ENCODE data around the gene UBAP1L. TPM values are rescaled to one million over a fixed set of nuclear protein-coding genes. Genes with fewer than 3 reads are reported as not detected.
A peak's percentile ranks its signal among the peaks of the same experiment; 100 is the strongest.
"Not testable (repeated sequence)": the region's sequence is repeated elsewhere in the genome, so short reads cannot be mapped to it uniquely, and the experiment has no call there.

The UBAP1L gene
- total RNA-seq, 1 donor from 2014 or later: 0.77 TPM

DNA sequence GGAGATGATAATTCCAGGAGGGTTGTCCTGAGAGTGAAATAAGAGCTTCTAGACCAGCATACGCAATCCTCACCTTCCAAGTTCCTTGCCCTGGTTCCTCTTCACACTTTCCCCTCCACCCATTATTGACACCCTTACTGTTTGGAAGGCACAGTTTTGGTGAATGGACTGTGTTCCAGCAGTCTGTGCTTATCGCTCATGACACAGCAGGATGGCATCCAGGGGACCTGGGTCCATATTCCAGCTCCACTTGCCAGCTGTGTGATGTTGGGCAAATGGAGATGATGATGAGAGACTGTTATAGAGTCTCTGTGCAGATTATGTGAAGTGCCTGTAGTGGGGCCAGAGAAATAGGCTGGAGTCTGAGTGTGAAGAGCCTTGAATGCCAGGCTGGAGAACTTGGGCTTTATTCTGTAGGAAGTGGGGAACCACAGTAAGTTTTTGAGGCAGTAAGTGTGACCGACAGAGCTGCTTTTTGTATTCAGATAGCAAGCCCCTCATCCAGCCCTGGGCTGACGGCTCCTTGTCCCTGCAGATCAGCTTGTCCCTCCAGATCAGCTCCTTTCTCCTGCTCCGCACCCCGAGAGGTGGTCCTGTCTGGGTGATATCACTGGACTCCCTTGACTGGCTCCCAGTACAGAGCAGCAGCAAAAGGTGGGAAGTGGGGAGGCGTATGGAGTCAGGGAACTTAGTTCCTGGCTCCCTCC lies 30.3 kb downstream of the UBAP1L start:
- no peak for DNase-seq (ENCODE audit: low read depth in 2 of 2)

DNA sequence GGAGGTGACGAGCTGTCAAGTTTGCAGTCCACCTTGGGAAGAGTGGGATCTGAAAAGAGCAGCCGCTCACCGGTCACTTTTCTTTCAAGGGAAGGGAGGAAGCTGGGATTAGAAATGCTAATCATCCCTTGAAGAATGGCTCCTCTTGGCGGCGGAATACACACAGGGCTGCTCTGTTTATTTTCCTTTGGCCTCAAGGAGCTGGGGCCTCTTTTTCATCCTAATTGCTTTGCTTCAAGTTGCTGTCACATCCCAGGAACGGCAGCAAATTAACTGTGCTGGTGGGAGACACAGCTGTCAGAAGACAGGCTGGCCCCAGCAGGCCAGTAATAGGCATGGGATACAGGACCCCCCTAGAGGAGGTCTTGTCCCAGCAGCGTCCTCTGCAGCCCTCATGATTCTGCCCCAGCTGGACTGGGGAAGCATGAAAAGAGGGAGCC lies 31.7 kb downstream of the UBAP1L start:
- no peak for DNase-seq (ENCODE audit: low read depth in 2 of 2)

DNA sequence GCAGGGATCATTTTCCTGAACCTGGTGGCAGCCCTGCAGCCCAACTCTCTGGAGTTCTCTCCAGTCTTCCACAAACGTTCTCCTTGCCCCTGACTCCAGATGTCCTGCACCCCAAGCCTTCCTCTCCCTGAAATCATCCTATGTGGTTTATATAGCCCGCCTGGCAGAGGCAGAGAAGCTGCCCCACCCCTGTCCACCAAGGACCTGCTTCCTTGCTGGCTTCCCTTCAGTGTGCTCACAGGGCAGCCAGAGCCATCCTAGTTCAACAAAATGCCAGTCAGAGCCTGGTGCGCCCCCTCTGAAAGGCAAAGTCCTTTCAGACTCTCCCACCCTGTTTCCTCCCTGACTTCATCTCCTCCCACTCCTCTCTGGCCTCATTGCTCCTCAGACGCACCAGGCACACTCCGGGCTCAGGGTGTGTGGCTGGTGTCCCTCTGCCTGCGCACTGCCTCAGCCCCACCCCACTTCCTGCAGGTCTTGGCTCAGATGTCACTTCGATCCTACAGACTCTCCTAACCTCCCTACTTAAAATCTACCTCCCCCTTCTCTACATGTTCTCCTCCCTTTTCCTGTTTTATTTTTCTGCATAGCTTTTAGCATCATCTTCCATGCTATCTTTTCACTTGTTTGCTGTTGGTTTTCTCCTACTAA lies 32.6 kb downstream of the UBAP1L start:
- no peak for DNase-seq (ENCODE audit: low read depth in 2 of 2)

DNA sequence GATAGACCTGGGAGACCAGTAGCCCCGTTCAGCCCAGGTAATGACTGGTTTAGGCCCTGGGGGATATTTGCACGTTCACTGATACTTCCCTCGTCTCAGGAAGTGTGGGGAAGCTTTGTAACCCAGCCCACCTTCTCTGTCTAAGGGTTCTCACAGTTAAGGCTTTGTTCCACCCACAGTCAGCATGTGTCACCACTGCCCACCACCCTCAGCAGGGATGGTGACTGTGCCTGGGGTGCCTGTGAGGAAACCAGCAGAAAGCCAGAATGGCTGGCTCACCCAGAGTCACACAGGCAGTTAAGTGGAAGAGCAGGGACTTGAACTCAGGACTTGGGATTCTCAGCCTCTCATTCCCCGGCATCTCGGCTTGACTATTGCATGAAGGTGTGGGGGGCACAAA lies 33.2 kb downstream of the UBAP1L start:
- no peak for DNase-seq (ENCODE audit: low read depth in 2 of 2)

DNA sequence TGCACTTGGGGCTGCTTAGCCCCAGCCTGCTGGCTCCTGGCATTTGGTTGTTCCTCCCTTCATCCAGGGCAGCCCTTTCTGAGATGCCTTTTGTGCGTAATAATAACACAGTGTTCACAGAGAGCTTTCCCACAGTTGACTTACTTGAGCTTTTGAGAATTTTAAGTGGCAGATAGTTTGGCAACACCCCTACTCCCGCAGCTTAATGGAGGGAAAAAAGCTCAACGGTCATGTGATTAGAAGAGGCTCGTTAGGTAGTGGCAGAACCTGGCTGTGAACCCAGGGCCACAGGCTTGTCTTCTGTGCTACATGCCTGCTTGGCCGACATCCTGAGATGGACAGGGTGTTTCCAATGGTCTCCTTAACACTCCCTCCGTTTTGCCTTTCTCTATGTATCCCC lies 33.7 kb downstream of the UBAP1L start:
- no peak for DNase-seq (ENCODE audit: low read depth in 2 of 2)

DNA sequence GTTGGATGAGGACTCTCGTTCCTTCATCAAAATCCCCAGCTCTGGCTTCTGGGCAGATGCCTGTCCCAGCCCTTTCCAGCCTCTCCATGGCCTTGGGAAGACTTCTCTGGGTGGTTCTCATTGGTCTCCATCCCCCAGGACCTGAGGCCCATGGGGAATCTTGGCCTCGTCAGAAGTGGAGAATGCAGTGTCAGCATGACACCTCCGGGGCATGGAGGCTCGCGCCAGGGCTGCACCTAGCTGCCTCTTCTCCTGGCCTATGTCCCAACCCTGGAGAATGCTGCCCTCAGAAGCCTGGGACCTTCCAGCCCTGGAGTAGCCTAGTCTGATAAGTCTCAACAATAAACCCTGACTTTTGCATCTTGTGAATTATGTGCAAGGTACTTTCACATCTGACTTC lies 35.4 kb downstream of the UBAP1L start:
- DNase-seq (ENCODE audit: low read depth in 2 of 2): no peak

DNA sequence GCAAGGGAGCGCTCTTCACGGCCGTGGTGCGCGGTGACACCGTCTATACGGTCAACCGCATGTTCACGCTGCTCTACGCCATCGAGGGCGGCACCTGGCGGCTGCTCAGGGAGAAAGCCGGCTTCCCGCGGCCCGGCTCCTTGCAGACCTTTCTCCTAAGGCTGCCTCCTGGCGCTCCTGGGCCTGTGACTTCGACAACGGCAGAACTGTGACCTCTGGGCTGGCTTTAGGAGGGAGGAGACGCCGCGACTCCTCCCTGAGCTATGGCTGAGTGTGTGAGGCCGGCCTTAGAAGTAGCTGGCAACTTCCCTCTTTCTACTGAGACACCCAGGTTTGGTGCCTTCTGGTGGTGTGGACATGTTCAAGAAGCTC lies 37.0 kb downstream of the UBAP1L start:
- peak; percentile 23 to 67 for DNase-seq (ENCODE audit: low read depth in 2 of 2)

DNA sequence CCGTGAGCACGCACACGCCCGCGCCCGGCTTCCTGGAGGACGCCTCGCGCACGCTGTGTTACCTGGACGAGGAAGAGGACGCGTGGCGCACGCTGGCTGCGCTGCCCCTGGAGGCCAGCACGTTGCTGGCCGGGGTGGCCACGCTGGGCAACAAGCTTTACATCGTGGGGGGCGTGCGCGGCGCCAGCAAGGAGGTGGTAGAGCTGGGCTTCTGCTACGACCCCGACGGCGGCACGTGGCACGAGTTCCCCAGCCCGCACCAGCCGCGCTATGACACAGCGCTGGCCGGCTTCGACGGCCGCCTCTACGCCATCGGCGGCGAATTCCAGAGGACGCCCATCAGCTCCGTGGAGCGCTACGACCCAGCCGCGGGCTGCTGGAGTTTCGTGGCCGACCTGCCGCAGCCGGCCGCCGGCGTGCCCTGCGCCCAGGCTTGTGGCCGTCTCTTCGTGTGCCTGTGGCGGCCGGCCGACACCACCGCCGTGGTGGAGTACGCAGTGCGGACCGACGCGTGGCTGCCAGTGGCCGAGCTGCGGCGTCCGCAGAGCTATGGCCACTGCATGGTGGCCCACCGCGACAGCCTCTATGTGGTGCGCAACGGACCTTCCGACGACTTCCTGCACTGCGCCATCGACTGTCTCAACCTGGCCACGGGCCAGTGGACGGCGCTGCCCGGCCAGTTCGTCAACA lies 37.6 kb downstream of the UBAP1L start:
- no peak for DNase-seq (ENCODE audit: low read depth in 2 of 2)

DNA sequence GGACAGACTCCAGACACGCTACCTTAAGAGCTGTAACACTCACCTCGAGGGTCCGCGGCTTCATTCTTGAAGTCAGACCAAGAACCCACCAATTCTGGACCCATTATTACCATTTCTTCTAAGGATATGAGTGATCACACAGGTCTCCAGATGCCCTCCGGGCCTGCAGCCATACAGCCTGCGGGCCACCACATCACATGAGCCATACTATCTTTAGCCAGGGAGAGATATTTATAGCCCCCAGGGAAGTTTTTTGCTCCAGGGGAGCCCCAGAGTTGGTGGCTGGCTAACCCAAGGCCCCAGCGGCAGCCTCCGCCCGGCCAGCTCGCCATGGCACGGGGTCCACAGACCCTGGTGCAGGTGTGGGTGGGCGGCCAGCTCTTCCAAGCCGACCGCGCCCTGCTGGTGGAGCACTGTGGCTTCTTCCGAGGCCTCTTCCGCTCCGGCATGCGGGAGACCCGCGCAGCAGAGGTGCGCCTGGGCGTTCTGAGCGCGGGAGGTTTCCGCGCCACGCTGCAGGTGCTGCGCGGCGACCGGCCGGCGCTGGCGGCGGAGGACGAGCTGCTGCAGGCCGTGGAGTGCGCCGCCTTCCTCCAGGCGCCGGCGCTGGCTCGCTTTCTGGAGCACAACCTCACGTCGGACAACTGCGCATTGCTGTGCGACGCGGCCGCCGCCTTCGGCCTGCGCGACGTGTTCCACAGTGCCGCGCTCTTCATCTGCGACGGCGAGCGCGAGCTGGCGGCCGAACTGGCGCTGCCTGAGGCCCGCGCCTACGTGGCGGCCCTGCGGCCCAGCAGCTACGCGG lies 38.3 kb downstream of the UBAP1L start, which contains the start of gene KBTBD13:
Gene KBTBD13 (plus strand): TSS at position 261 of the 805 bp plus-strand sequence. CDS start 70 bp downstream, at position 331.
- DNase-seq (ENCODE audit: low read depth in 2 of 2): no peak

DNA sequence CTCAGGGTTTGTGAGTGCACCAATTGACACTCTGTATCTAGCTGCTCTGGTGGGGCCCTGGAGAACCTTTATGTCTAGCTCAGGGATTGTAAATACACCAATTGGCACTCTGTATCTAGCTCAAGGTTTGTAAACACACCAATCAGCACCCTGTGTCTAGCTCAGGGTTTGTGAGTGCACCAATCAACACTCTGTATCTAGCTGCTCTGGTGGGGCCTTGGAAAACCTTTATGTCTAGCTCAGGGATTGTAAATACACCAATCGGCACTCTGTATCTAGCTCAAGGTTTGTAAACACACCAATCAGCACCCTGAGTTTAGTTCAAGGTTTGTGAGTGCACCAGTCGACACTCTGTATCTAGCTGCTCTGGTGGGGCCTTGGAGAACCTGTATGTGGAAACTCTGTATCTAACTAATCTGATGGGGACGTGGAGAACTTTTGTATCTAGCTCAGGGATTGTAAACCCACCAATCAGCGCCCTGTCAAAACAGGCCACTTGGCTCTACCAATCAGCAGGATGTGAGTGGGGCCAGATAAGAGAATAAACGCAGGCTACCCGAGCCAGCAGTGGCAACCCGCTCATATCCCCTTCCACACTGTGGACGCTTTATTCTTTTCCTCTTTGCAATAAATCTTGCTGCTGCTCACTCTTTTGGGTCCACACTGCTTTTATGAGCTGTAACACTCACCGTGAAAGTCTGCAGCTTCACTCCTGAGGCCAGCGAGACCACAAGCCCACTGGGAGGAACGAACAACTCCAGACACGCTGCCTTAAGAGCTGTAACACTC lies 39.2 kb downstream of the UBAP1L start:
- DNase-seq (ENCODE audit: low read depth in 2 of 2): not testable (repeated sequence)

DNA sequence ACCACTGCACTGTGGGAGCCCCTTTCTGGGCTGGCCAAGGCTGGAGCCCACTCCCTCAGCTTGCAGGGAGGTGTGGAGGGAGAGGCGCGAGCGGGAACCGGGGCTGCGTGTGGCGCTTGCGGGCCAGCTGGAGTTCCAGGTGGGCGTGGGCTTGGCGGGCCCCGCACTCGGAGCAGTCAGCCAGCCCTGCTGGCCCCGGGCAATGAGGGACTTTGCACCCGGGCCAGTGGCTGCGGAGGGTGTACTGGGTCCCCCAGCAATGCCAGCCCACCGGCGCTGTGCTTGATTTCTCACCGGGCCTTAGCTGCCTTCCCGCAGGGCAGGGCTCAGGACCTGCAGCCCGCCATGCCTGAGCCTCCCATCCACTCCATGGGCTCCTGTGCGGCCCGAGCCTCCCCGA lies 40.1 kb downstream of the UBAP1L start:
- DNase-seq (ENCODE audit: low read depth in 2 of 2): not testable (repeated sequence)

DNA sequence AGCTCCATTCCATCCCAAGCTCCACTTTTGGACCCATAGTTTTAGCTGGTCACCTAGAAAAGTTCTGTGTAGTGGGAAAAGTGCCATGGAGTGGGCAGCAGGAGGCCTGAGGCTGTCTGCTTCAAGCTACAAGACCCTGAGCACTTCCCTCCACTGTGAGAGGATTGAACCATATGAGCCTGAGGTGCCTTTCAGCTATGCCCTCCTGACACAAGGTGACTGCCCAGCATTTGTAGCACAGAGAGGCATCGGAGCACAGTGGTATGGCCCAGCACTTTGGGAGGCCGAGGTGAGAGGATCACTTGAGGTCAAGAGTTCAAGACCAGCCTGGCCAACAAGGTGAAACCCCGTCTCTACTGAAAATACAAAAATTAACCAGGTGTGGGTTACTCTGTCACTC lies 42.4 kb downstream of the UBAP1L start:
- no peak for DNase-seq (ENCODE audit: low read depth in 2 of 2)

DNA sequence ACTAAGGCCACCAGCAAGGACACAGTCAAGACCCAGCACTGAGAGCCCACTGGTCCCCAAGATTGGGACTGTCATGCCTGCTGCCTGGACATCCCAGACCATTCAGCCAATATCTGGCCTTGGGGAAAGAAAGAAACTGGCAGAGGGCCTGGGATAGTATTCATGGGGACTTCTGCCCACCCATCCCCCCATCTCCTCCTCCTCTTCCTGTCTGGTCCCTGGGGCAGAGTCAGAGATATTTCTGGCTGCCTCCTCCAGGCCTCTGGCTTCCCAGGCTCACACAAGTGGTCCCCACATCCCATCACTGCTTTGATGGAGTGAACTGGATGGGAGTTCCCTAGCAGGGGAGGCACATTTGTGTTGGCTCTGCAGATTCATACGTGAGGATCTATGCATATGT lies 43.0 kb downstream of the UBAP1L start:
- DNase-seq (ENCODE audit: low read depth in 2 of 2): no peak

DNA sequence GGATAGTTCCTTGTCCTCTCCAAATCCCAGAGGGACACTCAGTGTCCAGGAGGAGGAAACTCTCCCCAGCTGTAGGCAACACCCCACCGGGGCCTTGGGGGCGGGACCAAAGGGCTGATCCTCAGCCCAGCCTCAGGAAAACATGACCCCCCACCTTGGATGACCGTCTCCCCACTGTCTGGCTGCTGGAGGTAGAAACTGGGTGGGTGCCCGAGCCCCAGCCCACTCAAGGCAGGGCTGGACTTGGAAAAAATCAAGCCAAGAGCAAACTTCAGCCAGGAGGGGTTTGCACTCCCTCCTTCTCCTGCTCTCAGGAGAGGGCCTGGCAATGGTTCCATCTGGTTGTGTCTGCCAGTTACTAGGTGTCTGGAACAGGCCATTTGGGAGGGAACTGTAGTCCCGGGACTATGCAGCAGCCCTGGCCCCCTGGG lies 43.6 kb downstream of the UBAP1L start:
- no peak for DNase-seq (ENCODE audit: low read depth in 2 of 2)

DNA sequence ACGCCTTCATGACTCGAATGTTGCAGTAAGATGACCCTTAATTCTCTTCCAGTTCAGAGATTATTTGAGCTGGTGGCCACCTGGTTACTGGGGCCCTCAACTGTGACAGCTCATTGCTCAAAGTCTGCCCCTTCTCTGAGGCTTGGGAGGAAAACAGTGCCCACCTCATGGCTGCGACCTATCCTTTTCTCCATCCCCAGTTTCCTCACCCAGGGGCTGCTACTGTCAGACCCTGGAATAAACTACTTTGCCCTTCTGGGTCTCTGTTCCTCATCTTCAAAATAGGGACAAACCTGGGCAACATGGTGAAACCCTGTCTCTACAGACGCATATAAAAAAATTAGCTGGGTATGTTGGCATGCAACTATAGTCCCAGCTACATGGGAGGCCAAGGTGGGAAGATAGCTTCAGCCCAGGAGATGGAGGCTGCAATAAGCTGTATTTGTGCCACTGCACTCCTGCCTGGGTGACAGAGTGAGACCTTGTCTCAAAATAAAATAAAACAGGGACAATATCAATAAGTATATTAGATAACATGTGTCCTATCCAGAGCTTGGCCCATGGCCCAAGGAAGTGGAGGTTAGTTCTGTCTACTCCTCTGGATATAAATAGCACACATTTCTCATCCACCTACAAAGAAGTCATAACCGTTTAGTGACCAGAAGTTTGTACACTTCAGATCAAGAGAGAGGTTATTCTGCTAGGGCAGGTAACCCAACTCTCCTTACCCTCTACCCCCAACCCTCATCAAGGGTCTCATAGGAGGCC lies 45.0 kb downstream of the UBAP1L start:
- DNase-seq (ENCODE audit: low read depth in 2 of 2): no peak

DNA sequence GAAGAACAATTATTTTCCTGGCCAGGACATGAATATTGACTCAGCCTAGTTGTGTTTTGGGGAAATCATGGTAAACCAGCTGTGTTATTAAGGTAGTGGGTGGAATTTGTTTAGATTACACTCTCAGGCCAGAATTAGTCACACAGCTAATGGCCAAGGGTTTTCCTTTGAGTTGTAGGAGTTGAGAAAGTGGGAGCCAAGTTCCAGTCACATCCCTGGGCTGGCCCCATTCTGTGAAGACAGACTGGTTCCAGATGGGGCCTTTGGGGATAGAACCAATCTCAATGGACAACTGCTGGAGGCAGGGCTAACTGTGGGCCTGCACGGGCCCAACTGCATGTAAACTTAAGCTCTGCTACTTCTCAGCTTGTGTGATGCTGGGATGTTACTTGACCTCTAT lies 45.8 kb downstream of the UBAP1L start:
- DNase-seq (ENCODE audit: low read depth in 2 of 2): no peak

DNA sequence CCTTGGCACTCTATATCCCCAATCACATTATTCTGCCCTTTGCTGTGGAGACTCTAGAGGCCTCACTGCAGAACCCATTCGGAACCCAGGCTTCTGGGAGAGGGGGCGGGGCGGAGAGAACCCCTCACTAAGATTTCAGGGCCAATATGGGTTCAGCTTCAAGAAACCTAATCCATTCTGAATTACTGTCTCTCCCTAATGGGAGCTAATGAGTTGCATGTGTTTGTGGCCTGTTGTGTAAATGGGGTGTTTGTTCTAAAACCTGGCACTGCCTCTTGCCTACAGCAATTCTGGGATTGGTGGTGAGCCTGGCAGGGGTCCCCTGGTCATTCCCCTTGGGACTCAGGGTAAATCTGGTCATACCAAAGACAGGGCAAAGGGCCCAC lies 46.6 kb downstream of the UBAP1L start:
- DNase-seq (ENCODE audit: low read depth in 2 of 2): no peak

DNA sequence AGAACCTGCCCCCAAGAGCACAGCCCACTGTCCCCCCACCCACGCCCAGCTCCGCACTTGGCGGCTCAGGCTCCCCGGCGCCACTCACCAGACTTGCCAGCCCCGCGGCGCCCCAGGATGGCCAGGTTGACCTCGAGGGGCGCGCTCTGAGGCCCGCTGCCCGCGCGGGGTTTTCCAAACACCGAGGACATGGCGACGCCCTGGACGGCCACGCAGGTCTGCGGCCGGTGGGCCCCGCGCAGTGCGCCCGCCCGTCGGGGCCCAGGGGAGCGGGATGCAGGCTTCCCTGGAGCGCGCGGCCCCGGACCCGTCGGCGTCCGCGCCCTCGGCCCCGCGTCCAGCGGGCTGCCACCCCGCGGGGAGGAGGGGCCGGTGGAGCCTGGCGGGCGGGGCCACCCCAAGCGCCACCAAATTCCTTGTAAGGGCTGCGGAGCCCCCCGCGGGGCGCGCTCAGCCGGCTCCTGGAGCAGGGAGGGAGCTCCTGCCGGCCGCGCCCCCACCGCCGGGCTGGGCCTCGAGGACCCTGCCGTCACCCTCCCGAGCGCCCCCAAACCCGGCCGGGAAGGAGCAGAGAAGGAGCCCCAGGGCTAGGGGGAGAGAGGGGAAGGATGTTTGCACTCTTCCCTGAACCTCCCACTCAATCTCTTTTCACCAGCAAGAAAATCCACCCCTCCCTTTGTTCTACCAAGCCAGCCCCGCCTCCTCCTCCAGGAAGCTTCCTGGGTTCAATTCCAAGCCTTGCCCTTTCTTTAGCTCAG lies 47.2 kb downstream of the UBAP1L start, which contains the start of gene RASL12:
Gene RASL12 (minus strand): TSS at position 347 of the 758 bp plus-strand sequence. CDS start 156 bp downstream, at position 191.
- DNase-seq (ENCODE audit: low read depth in 2 of 2): no peak

DNA sequence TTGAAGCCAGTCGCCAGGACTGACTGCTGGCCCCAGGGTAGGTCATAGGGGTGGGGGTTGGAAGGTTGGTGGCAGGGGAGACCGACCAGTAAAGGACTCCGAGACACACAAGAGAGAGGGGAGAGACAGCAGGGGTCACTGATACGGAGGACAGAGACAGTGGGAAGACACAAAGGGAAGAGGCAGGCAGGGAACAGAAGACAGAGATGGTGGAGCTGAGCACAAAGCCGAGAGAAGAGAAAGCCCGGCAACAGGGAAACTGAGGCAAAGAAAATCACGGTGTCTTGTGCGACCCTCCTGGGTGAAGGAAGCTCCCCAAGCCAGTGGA lies 47.7 kb downstream of the UBAP1L start:
- DNase-seq (ENCODE audit: low read depth in 2 of 2): no peak

All from dermis microvascular lymphatic vessel endothelial cell (primary cell).